Caco-2 (cell line): Measurements from ENCODE around the gene GLYATL1. TPM values are rescaled to one million over a fixed set of nuclear protein-coding genes. Genes with fewer than 3 reads are reported as not detected.

Experiments used
- BruUV-seq: library from RNA; stranded (reverse); fragments of 400-500 nt; replicated peaks from 2 replicates; lab custom pipeline; 2021; lab: Mats Ljungman, UMichigan
- CTCF ChIA-PET: fragments of 300-600 bp; sonication (Branson Sonifier 250); formaldehyde crosslinking; loops from one replicate; lab custom pipeline; 2022; ENCODE audit warnings: antibody characterized with exemption; lab: Charles Lee
- POLR2A ChIA-PET: fragments of 300-600 bp; sonication (Branson Sonifier 250); formaldehyde crosslinking; loops from one replicate; lab custom pipeline; 2022; ENCODE audit warnings: antibody characterized with exemption; lab: Charles Lee
- DNase-seq, 2 experiments: peaks; one replicate each; pipeline versions ENCODE4 v3.0.0 to v3.0.0-alpha.2; 2020 to 2022
- H3K27me3 ChIP-seq: replicated peaks from 2 replicates; pipeline ENCODE4 v1.6.0; 2011; ENCODE audit warnings: low read length; ENCODE audit not compliant: control insufficient read depth, insufficient read depth
- H3K36me3 ChIP-seq: 2 replicates; pipeline ENCODE4 v1.5.1; 2011; ENCODE audit warnings: low read length; ENCODE audit not compliant: control insufficient read depth, insufficient read depth
- H3K4me1 ChIP-seq: fragments of 250-450 bp; sonication (Bioruptor Pico); 2 replicates; pipeline ENCODE4 v1.5.1; 2020; ENCODE audit warnings: mild to moderate bottlenecking
- H3K4me3 ChIP-seq: 2 replicates; pipeline ENCODE4 v1.5.1; 2011; ENCODE audit warnings: low read depth, mild to moderate bottlenecking, control low read depth, low read length
- H3K9me3 ChIP-seq: fragments of 250-450 bp; sonication (Bioruptor Pico); 2 replicates; pipeline ENCODE4 v1.5.1; 2020; ENCODE audit warnings: mild to moderate bottlenecking, moderate library complexity
- H3K27ac Mint-ChIP-seq: one replicate; pipeline ENCODE4 v1.8.0; 2022; ENCODE audit warnings: mixed read lengths; ENCODE audit not compliant: unreplicated experiment
- H3K27me3 Mint-ChIP-seq: one replicate; pipeline ENCODE4 v1.8.0; 2022; ENCODE audit warnings: mixed read lengths; ENCODE audit not compliant: insufficient read depth, unreplicated experiment
- H3K36me3 Mint-ChIP-seq: one replicate; pipeline ENCODE4 v1.8.0; 2022; ENCODE audit warnings: mild to moderate bottlenecking, mixed read lengths; ENCODE audit not compliant: insufficient read depth, unreplicated experiment
- H3K4me1 Mint-ChIP-seq: one replicate; pipeline ENCODE4 v1.8.0; 2022; ENCODE audit warnings: low read depth, mixed read lengths; ENCODE audit not compliant: unreplicated experiment
- H3K4me3 Mint-ChIP-seq: one replicate; pipeline ENCODE4 v1.8.0; 2022; ENCODE audit warnings: mild to moderate bottlenecking, moderate library complexity, mixed read lengths; ENCODE audit not compliant: unreplicated experiment
- H3K9me3 Mint-ChIP-seq: one replicate; pipeline ENCODE4 v1.8.0; 2022; ENCODE audit warnings: mixed read lengths; ENCODE audit not compliant: unreplicated experiment
- CTCF ChIP-seq, 2 experiments: fragments of 200-600 bp in 1 of 2; IDR thresholded peaks; 1 replicate in 1 of 2; 2 replicates in 1 of 2; pipeline versions ENCODE4 v1.5.1 to v1.8.0; 2011 to 2022; ENCODE audit warnings: antibody characterized with exemption in 1 of 2, control low read depth in 1 of 2, inconsistent platforms in 1 of 2, low read depth in 1 of 2, low read length in 1 of 2, mild to moderate bottlenecking in 1 of 2, moderate library complexity in 1 of 2; ENCODE audit not compliant: insufficient read depth in 1 of 2, severe bottlenecking in 1 of 2, unreplicated experiment in 1 of 2
- intact Hi-C: fragments of 100-400 bp; cut with micrococcal nuclease; formaldehyde crosslinking; loops from one replicate; pipeline ENCODE4 v1.10.0; 2022; ENCODE audit not compliant: unreplicated experiment
- total RNA-seq: library from RNA; stranded (reverse); gene quantifications from 2 replicates; pipeline ENCODE4 v1.2.3, GENCODE V29; 2022

GLYATL1 gene
- total RNA-seq, 1 experiment from 2014 or later, result 4.0 TPM

GRCh38 chr11:58980159-58980843 is 41.0 kb downstream of the GLYATL1 start:
- Mint-ChIP-seq H3K27me3 (no peaks in the 10 kb centered on the region), H3K9me3 (no peaks in the 10 kb centered on the region), H3K4me1 (peaks cover 9% of the 10 kb centered on the region), H3K27ac (no peak overlapping the region), H3K36me3 (no peaks in the 10 kb centered on the region), H3K4me3 (no peak overlapping the region)
- Histone ChIP-seq H3K4me1 (peaks cover 4% of the 10 kb centered on the region), H3K27me3 (no peaks in the 10 kb centered on the region), H3K36me3 (no peaks in the 10 kb centered on the region), H3K9me3 (no peaks in the 10 kb centered on the region), H3K4me3 (no peak overlapping the region)
- TF ChIP-seq CTCF (IDR thresholded peaks at IDR 0.05; ENCODE audit: insufficient read depth in 1 of 2, low read depth in 1 of 2, low read length in 1 of 2, severe bottlenecking in 1 of 2, unreplicated experiment in 1 of 2), result no peak
- DNase-seq, result no peak
- POLR2A ChIA-PET, result no interaction called here
- no TSS peak for BruUV-seq
- intact Hi-C loops, result no loop called here
- CTCF ChIA-PET, result no interaction called here

GRCh38 chr11:58992489-58992888 is 53.2 kb downstream of the GLYATL1 start:
- Mint-ChIP-seq H3K36me3 (no peaks in the 10 kb centered on the region), H3K4me3 (no peak overlapping the region), H3K27ac (no peak overlapping the region), H3K4me1 (no peaks in the 10 kb centered on the region), H3K9me3 (peaks cover 5% of the 10 kb centered on the region), H3K27me3 (no peaks in the 10 kb centered on the region)
- no peak for DNase-seq
- no peak overlapping the region for H3K4me3 ChIP-seq
- CTCF ChIA-PET, result no interaction called here
- BruUV-seq, result no TSS peak
- H3K4me1 ChIP-seq, result no peaks in the 10 kb centered on the region
- H3K9me3 ChIP-seq, result no peaks in the 10 kb centered on the region; the same call in 1 of the 2 replicates
- TF ChIP-seq CTCF (IDR thresholded peaks at IDR 0.05; ENCODE audit: insufficient read depth in 1 of 2, low read depth in 1 of 2, low read length in 1 of 2, severe bottlenecking in 1 of 2, unreplicated experiment in 1 of 2), result no peak
- POLR2A ChIA-PET, result no interaction called here
- H3K27me3 ChIP-seq, result no peaks in the 10 kb centered on the region
- intact Hi-C loops, result no loop called here
- no peaks in the 10 kb centered on the region for H3K36me3 ChIP-seq

GRCh38 chr11:58994171-58994570 is 54.9 kb downstream of the GLYATL1 start:
- ChIA-PET POLR2A (no interaction called here), CTCF (no interaction called here)
- DNase-seq, result no peak
- no TSS peak for BruUV-seq
- no peaks in the 10 kb centered on the region for H3K9me3 Mint-ChIP-seq
- no peaks in the 10 kb centered on the region for H3K27me3 Mint-ChIP-seq
- peaks cover 14% of the 10 kb centered on the region for H3K4me1 ChIP-seq
- no peak overlapping the region for H3K4me3 Mint-ChIP-seq
- peaks cover 14% of the 10 kb centered on the region for H3K4me1 Mint-ChIP-seq
- no peaks in the 10 kb centered on the region for H3K27me3 ChIP-seq
- intact Hi-C loops, result no loop called here
- no peak overlapping the region for H3K27ac Mint-ChIP-seq
- no peak overlapping the region for H3K4me3 ChIP-seq
- TF ChIP-seq CTCF (IDR thresholded peaks at IDR 0.05; ENCODE audit: insufficient read depth in 1 of 2, low read depth in 1 of 2, low read length in 1 of 2, severe bottlenecking in 1 of 2, unreplicated experiment in 1 of 2), result no peak
- H3K9me3 ChIP-seq, result no peaks in the 10 kb centered on the region; the same call in 1 of the 2 replicates
- H3K36me3 ChIP-seq, result no peaks in the 10 kb centered on the region
- peaks cover 11% of the 10 kb centered on the region for H3K36me3 Mint-ChIP-seq
